ENCODE measurements around the gene HIGD2A. TPM values are rescaled to one million over a fixed set of nuclear protein-coding genes. Genes with fewer than 3 reads are reported as not detected.

Gene HIGD2A
- polyA plus RNA-seq, 1 of the 3 experiments (the other 2 are of a cell fraction): 211 TPM

DNA sequence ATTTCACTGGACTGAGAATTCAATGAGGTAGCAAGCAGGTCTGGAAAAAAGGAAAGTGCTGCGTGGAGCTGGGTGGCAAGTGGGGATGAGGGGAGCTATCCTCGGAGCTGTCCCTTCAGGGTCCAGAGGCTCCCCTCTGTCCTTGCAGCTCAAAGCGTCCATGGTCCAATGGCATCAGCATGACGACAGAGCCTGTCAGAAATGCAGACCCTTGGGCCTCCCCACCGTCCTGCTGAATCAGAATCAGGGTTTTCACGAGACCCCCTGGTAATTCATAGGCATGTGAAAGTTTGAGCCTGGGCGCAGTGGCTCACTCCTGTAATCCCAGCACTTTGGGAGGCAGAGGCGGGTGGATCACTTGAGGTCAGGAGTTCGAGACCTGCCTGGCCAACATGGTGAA is 5.5 kb downstream of the HIGD2A start (continued):
- TF ChIP-seq, protein P1, sequence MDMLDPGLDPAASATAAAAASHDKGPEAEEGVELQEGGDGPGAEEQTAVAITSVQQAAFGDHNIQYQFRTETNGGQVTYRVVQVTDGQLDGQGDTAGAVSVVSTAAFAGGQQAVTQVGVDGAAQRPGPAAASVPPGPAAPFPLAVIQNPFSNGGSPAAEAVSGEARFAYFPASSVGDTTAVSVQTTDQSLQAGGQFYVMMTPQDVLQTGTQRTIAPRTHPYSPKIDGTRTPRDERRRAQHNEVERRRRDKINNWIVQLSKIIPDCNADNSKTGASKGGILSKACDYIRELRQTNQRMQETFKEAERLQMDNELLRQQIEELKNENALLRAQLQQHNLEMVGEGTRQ (IDR thresholded peaks at IDR 0.05; ENCODE audit: borderline replicate concordance, low read depth, low read length): no peak
- no peak for TF ChIP-seq NFIC (IDR thresholded peaks at IDR 0.05; ENCODE audit: borderline replicate concordance)
- no peak for TF ChIP-seq FOXM1 (IDR thresholded peaks at IDR 0.05; ENCODE audit: low read depth)
- TF ChIP-seq RXRA (IDR thresholded peaks at IDR 0.05; ENCODE audit: borderline replicate concordance, low read depth): no peak
- TF ChIP-seq TAF1 (IDR thresholded peaks at IDR 0.05; ENCODE audit: borderline replicate concordance, low read depth, low read length): no peak
- TF ChIP-seq JUND (IDR thresholded peaks at IDR 0.05): no peak
- no peak for TF ChIP-seq YY1 (IDR thresholded peaks at IDR 0.05; ENCODE audit: low read depth)
- TF ChIP-seq TEAD4 (IDR thresholded peaks at IDR 0.05; ENCODE audit: borderline replicate concordance, insufficient read depth): no peak

DNA sequence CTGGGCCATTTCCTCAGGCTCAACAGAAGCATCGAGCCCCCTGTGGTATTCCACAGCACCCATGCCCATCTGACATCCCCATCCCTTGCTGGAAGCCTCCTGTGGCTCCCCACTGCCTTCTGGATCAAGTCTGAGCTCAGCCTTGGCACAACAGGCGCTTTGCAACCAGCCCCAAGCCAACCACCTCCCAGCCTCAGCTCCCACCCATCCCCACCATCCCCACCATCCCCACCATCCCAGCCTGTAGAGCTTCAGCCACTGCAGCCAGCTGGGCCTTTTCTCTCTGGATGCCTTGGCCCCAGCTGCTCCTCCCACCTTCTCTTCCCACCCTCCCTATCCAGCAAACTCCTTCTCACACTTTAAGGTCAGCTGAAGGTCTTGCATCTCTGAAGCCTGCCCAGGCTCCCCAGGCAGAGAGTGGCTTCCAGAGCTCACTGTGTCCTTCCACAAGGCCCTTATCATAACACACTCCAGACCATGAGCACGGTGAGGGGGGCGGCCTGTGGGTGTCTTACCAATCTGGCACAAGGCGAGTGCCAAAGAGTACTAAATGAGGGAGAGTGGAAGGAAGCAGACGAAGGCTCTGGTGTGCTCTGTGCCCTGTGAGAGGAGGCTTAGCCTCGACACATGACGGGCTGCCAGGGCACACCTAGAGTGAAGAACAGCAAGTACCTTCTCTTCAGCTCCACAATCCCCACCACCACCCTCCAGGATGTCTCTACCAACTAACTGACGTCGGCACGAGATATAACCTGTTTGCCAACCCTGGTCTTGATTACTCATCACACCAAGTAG is 6.5 kb downstream of the HIGD2A start:
- Histone ChIP-seq H3K9me3 (no peaks in the 10 kb centered on the region), H3K27ac (ENCODE audit: low read depth in 2 of 2, low read length in 1 of 2) (no peak overlapping the region), H3K4me2 (no peak overlapping the region), H3K4me1 (ENCODE audit: control insufficient read depth in 1 of 2, insufficient read depth in 2 of 2, low read depth in 1 of 2, low read length in 1 of 2) (peaks cover 0 to 2% of the 10 kb centered on the region in 2 experiments; a peak in 1 of 4 replicates), H3F3A (replicated peaks; ENCODE audit: insufficient read depth) (no peaks in the 10 kb centered on the region), H3K9ac (no peak overlapping the region), H3K27me3 (ENCODE audit: insufficient read depth) (no peaks in the 10 kb centered on the region), H3K36me3 (replicated peaks in 1 of 2; ENCODE audit: control insufficient read depth in 1 of 2, insufficient read depth in 2 of 2, low read length in 1 of 2) (peaks cover 5 to 9% of the 10 kb centered on the region in 2 experiments), H2AFZ (ENCODE audit: low read depth) (no peak overlapping the region), H4K20me1 (ENCODE audit: insufficient read depth) (no peaks in the 10 kb centered on the region), H3K79me2 (ENCODE audit: insufficient read depth) (peaks cover 10% of the 10 kb centered on the region), H3K9me2 (no peaks in the 10 kb centered on the region), H3K4me3 (ENCODE audit: low read depth in 2 of 2, low read length in 1 of 2) (no peak overlapping the region)
- TF ChIP-seq, protein P2, sequence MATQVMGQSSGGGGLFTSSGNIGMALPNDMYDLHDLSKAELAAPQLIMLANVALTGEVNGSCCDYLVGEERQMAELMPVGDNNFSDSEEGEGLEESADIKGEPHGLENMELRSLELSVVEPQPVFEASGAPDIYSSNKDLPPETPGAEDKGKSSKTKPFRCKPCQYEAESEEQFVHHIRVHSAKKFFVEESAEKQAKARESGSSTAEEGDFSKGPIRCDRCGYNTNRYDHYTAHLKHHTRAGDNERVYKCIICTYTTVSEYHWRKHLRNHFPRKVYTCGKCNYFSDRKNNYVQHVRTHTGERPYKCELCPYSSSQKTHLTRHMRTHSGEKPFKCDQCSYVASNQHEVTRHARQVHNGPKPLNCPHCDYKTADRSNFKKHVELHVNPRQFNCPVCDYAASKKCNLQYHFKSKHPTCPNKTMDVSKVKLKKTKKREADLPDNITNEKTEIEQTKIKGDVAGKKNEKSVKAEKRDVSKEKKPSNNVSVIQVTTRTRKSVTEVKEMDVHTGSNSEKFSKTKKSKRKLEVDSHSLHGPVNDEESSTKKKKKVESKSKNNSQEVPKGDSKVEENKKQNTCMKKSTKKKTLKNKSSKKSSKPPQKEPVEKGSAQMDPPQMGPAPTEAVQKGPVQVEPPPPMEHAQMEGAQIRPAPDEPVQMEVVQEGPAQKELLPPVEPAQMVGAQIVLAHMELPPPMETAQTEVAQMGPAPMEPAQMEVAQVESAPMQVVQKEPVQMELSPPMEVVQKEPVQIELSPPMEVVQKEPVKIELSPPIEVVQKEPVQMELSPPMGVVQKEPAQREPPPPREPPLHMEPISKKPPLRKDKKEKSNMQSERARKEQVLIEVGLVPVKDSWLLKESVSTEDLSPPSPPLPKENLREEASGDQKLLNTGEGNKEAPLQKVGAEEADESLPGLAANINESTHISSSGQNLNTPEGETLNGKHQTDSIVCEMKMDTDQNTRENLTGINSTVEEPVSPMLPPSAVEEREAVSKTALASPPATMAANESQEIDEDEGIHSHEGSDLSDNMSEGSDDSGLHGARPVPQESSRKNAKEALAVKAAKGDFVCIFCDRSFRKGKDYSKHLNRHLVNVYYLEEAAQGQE (IDR thresholded peaks at IDR 0.05; ENCODE audit: low read depth, low read length): no peak
- TF ChIP-seq FOXJ3 (CRISPR knock-in tag; IDR thresholded peaks at IDR 0.05): no peak
- no peak for TF ChIP-seq RFX5 (IDR thresholded peaks at IDR 0.05; ENCODE audit: low read length)
- no peak for TF ChIP-seq JUND (IDR thresholded peaks at IDR 0.05)
- TF ChIP-seq, protein P3, sequence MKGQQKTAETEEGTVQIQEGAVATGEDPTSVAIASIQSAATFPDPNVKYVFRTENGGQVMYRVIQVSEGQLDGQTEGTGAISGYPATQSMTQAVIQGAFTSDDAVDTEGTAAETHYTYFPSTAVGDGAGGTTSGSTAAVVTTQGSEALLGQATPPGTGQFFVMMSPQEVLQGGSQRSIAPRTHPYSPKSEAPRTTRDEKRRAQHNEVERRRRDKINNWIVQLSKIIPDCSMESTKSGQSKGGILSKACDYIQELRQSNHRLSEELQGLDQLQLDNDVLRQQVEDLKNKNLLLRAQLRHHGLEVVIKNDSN (IDR thresholded peaks at IDR 0.05; ENCODE audit: borderline replicate concordance, low read depth): no peak
- TF ChIP-seq RAD21 (IDR thresholded peaks at IDR 0.05; ENCODE audit: low read length): no peak
- no peak for DNase-seq
- POLR2A ChIA-PET: no interaction called here
- 84% methylated on average over 9 of the region's 11 CpGs for WGBS (ENCODE audit: low lambda C conversion rate)
- CTCF ChIA-PET: interaction anchor here (0.6 to 1.5 kb wide), 3 partner anchors 10 to 21 kb away, joined by 3 read pairs; partner anchors contain the start of gene CLTB

All from SK-N-SH (cell line).